IMR-90 (cell line): ENCODE results near the gene PRAMEF12. TPM values are rescaled to one million over a fixed set of nuclear protein-coding genes. Genes with fewer than 3 reads are reported as not detected.

ENCODE experiments used
- ATAC-seq: fragments of 200-7000 bp; cut with Tn5 transposase; 2 replicates; pipeline ENCODE4 v1.9.1; 2020; ENCODE audit warnings: low read depth, mild to moderate bottlenecking, moderate library complexity
- BruUV-seq: library from RNA; stranded (reverse); fragments of 400-500 nt; replicated peaks from 2 replicates; lab custom pipeline; 2021; lab: Mats Ljungman, UMichigan
- CTCF ChIA-PET: fragments of 300-600 bp; formaldehyde crosslinking; extraction: SDS; loops from one replicate; lab custom pipeline; 2021; ENCODE audit warnings: antibody characterized with exemption; lab: Yijun Ruan, JAX
- POLR2A ChIA-PET: fragments of 300-600 bp; sonication (Branson Sonifier 250); formaldehyde crosslinking; loops from one replicate; lab custom pipeline; 2022; ENCODE audit warnings: antibody characterized with exemption; ENCODE audit not compliant: unreplicated experiment; lab: Charles Lee
- DNase-seq: peaks from one replicate; pipeline ENCODE4 v3.0.0; 2013
- H2AFZ ChIP-seq: replicated peaks from 2 replicates; pipeline ENCODE3; 2013; ENCODE audit warnings: low read length, mild to moderate bottlenecking; ENCODE audit not compliant: poor library complexity
- H2AK5ac ChIP-seq: 2 replicates; pipeline ENCODE4 v1.6.1; 2013; ENCODE audit warnings: low read depth, low read length, inconsistent platforms
- H2AK9ac ChIP-seq: replicated peaks from 2 replicates; pipeline ENCODE3; 2013; ENCODE audit warnings: mild to moderate bottlenecking, low read depth, low read length, moderate library complexity; ENCODE audit not compliant: poor library complexity
- H2BK120ac ChIP-seq: 2 replicates; pipeline ENCODE4 v1.6.1; 2013; ENCODE audit warnings: low read depth, low read length, inconsistent platforms
- H2BK15ac ChIP-seq: 3 replicates; pipeline ENCODE4 v1.6.1; 2013; ENCODE audit warnings: low read depth, low read length, inconsistent platforms
- H2BK20ac ChIP-seq: 2 replicates; pipeline ENCODE4 v1.6.1; 2013; ENCODE audit warnings: low read depth, mild to moderate bottlenecking, inconsistent platforms, low read length, moderate library complexity
- H2BK5ac ChIP-seq: 2 replicates; pipeline ENCODE4 v1.6.1; 2013; ENCODE audit warnings: mild to moderate bottlenecking, low read depth, low read length, inconsistent platforms; ENCODE audit not compliant: poor library complexity, severe bottlenecking
- H3K14ac ChIP-seq: replicated peaks from 2 replicates; pipeline ENCODE4 v1.6.1; 2013; ENCODE audit warnings: low read depth, low read length, inconsistent platforms
- H3K18ac ChIP-seq: 2 replicates; pipeline ENCODE4 v1.6.1; 2013; ENCODE audit warnings: low read depth, low read length, control low read depth
- H3K23ac ChIP-seq: 2 replicates; pipeline ENCODE4 v1.6.1; 2013; ENCODE audit warnings: low read depth, low read length, inconsistent platforms
- H3K27ac ChIP-seq: 2 replicates; pipeline ENCODE4 v1.5.1; 2013; ENCODE audit warnings: mild to moderate bottlenecking, control low read depth, low read length; ENCODE audit not compliant: insufficient read depth
- H3K27me3 ChIP-seq: 2 replicates; pipeline ENCODE4 v1.6.1; 2013; ENCODE audit warnings: low read length; ENCODE audit not compliant: control insufficient read depth, insufficient read depth
- H3K36me3 ChIP-seq: 2 replicates; pipeline ENCODE4 v1.6.1; 2013; ENCODE audit warnings: low read length, mixed read lengths; ENCODE audit not compliant: control insufficient read depth, insufficient read depth
- H3K4ac ChIP-seq: 2 replicates; pipeline ENCODE4 v1.6.1; 2013; ENCODE audit warnings: low read depth, low read length, inconsistent platforms
- H3K4me1 ChIP-seq: 2 replicates; pipeline ENCODE4 v1.6.1; 2013; ENCODE audit warnings: low read length, mixed read lengths; ENCODE audit not compliant: control insufficient read depth, insufficient read depth
- H3K4me2 ChIP-seq: 2 replicates; pipeline ENCODE4 v1.6.1; 2013; ENCODE audit warnings: low read depth, mild to moderate bottlenecking, control low read depth, low read length, moderate library complexity
- H3K4me3 ChIP-seq: 2 replicates; pipeline ENCODE4 v1.5.1; 2013; ENCODE audit warnings: low read depth, mild to moderate bottlenecking, control low read depth, low read length, moderate library complexity; ENCODE audit not compliant: insufficient read depth
- H3K56ac ChIP-seq: 2 replicates; pipeline ENCODE4 v1.6.1; 2013; ENCODE audit warnings: low read length, inconsistent platforms; ENCODE audit not compliant: insufficient read depth; ENCODE audit errors: extremely low read depth
- H3K79me1 ChIP-seq, 2 experiments: 2 replicates each; pipeline ENCODE4 v1.6.1; 2013; ENCODE audit warnings: low read length in 2 of 2, inconsistent platforms in 1 of 2, low read depth in 1 of 2
- H3K9ac ChIP-seq: 2 replicates; pipeline ENCODE4 v1.6.1; 2013; ENCODE audit warnings: low read depth, low read length, control low read depth
- H3K9me1 ChIP-seq: 2 replicates; pipeline ENCODE4 v1.6.1; 2013; ENCODE audit warnings: low read length, inconsistent platforms; ENCODE audit not compliant: insufficient read depth
- H3K9me3 ChIP-seq: 2 replicates; pipeline ENCODE4 v1.6.1; 2013; ENCODE audit warnings: low read length; ENCODE audit not compliant: control insufficient read depth, insufficient read depth
- H4K20me1 ChIP-seq: 2 replicates; pipeline ENCODE4 v1.6.1; 2013; ENCODE audit warnings: low read length, inconsistent platforms; ENCODE audit not compliant: insufficient read depth
- H4K5ac ChIP-seq: 2 replicates; pipeline ENCODE4 v1.6.1; 2013; ENCODE audit warnings: mild to moderate bottlenecking, low read depth, low read length, control low read depth
- H4K8ac ChIP-seq, 2 experiments: 2 replicates each; pipeline ENCODE4 v1.6.1; 2013; ENCODE audit warnings: low read depth in 2 of 2, low read length in 2 of 2, control low read depth in 1 of 2, inconsistent platforms in 1 of 2
- H4K91ac ChIP-seq: 2 replicates; pipeline ENCODE4 v1.6.1; 2013; ENCODE audit warnings: low read depth, low read length, inconsistent platforms; ENCODE audit not compliant: insufficient read depth
- BHLHE40 ChIP-seq: fragments of 150-350 bp; IDR thresholded peaks from 2 replicates; pipeline ENCODE4 v1.6.1; 2016; ENCODE audit warnings: mild to moderate bottlenecking, low read depth, low read length
- CTCF ChIP-seq: conservative IDR thresholded peaks from 2 replicates; pipeline ENCODE4 v1.5.1; 2012; ENCODE audit warnings: mild to moderate bottlenecking, low read depth, low read length, improper control_type of control experiment
- ELK1 ChIP-seq: fragments of 150-350 bp; IDR thresholded peaks from 2 replicates; pipeline ENCODE4 v1.6.1; 2016; ENCODE audit warnings: low read depth, mild to moderate bottlenecking, low read length, moderate library complexity, borderline replicate concordance
- FOS ChIP-seq: fragments of 150-350 bp; IDR thresholded peaks from 2 replicates; pipeline ENCODE4 v1.6.1; 2016; ENCODE audit warnings: low read depth, low read length
- MAFK ChIP-seq: IDR thresholded peaks from 2 replicates; pipeline ENCODE4 v1.6.1; 2012; ENCODE audit warnings: low read depth, low read length, improper control_type of control experiment
- MAZ ChIP-seq: IDR thresholded peaks from 2 replicates; pipeline ENCODE4 v1.6.1; 2012; ENCODE audit warnings: low read depth, mild to moderate bottlenecking, low read length, improper control_type of control experiment, moderate library complexity, borderline replicate concordance
- NFE2L2 ChIP-seq: fragments of 150-350 bp; IDR thresholded peaks from 2 replicates; pipeline ENCODE4 v1.6.1; 2016; ENCODE audit warnings: low read depth, mild to moderate bottlenecking, low read length
- SMC3 ChIP-seq: fragments of 150-350 bp; IDR thresholded peaks from 2 replicates; pipeline ENCODE4 v1.6.1; 2016; ENCODE audit warnings: low read depth, mild to moderate bottlenecking, antibody characterized with exemption, low read length, moderate library complexity
- WGBS, 2 experiments: methylation state at CpG; one replicate each; pipeline versions ENCODE4 v1.1.5 to v1.1.7; 2013; ENCODE audit warnings: missing lambda C conversion rate in 2 of 2; ENCODE audit not compliant: insufficient read length in 1 of 2; ENCODE audit errors: extremely low coverage in 2 of 2; 5-methylcytosine and 5-hydroxymethylcytosine counted together
- dilution Hi-C: fragments of 300-500 bp; cut with HindIII; formaldehyde crosslinking; loops from one replicate; pipeline ENCODE4 v1.14.3; 2018; ENCODE audit warnings: low sequenced_read_pairs; ENCODE audit not compliant: unreplicated experiment
- in situ Hi-C: fragments of 300-500 bp; cut with MboI; formaldehyde crosslinking; loops from 3 replicates; pipeline ENCODE4 v1.14.3; 2019; ENCODE audit warnings: low sequenced_read_pairs, inconsistent platforms, mixed read lengths
- intact Hi-C: fragments of 100-400 bp; cut with micrococcal nuclease; formaldehyde crosslinking; loops from 2 replicates; pipeline ENCODE4 v1.10.0; 2022
- polyA plus RNA-seq, 3 experiments: library from polyadenylated mRNA; depleted of rRNA; stranded (reverse); fragments of >200 nt; gene quantifications; 2 replicates each; pipeline ENCODE4 v1.2.3, GENCODE V29; 2012; ENCODE audit warnings: low replicate concordance in 1 of 3
- total RNA-seq: library from RNA; depleted of rRNA; stranded (reverse); fragments of >200 nt; gene quantifications from 2 replicates; pipeline ENCODE4 v1.2.3, GENCODE V29; 2012

PRAMEF12 gene
- total and polyA plus RNA-seq, 2 of the 4 experiments (the other 2 are of a cell fraction), result not detected

GRCh38 chr1:12778907-12779306 lies 5.4 kb downstream of the PRAMEF12 start:
- Histone ChIP-seq H3K4me3 (no peak overlapping the region), H2AK9ac (no peak overlapping the region), H2BK15ac (no peak overlapping the region), H3K27ac (no peak overlapping the region), H2AK5ac (no peak overlapping the region), H3K4me1 (no peaks in the 10 kb centered on the region), H3K4ac (no peak overlapping the region), H2BK120ac (no peak overlapping the region), H2BK20ac (no peak overlapping the region), H3K36me3 (no peaks in the 10 kb centered on the region), H2AFZ (no peak overlapping the region), H3K9ac (no peak overlapping the region), H4K5ac (no peak overlapping the region), H4K91ac (no peak overlapping the region), H3K14ac (no peak overlapping the region), H3K79me1 (no peaks in the 10 kb centered on the region), H4K20me1 (no peaks in the 10 kb centered on the region), H3K9me3 (peaks cover 24% of the 10 kb centered on the region), H3K56ac (no peak overlapping the region), H4K8ac (no peak overlapping the region), H3K4me2 (no peak overlapping the region), H3K23ac (no peak overlapping the region), H3K9me1 (no peaks in the 10 kb centered on the region), H3K18ac (no peak overlapping the region), H2BK5ac (no peak overlapping the region), H3K27me3 (no peaks in the 10 kb centered on the region)
- POLR2A ChIA-PET, result no interaction called here
- dilution Hi-C loops (no loop called here), in situ Hi-C loops (no loop called here), intact Hi-C loops (no loop called here)
- DNase-seq, result no peak
- TF ChIP-seq ELK1 (no peak), BHLHE40 (no peak), MAFK (no peak), CTCF (no peak), NFE2L2 (no peak), MAZ (no peak), SMC3 (no peak), FOS (no peak)
- CTCF ChIA-PET, result no interaction called here
- WGBS, 2 experiments, result 68% methylated on average over 3 of the region's 6 CpGs; no CpG with 5 or more reads in 1 of the 2 experiments
- ATAC-seq, result no peak
- BruUV-seq, result no TSS peak
